GM23338 (cell line): Measurements from ENCODE around the gene ZNF527. TPM values are rescaled to one million over a fixed set of nuclear protein-coding genes. Genes with fewer than 3 reads are reported as not detected.
"Not testable (repeated sequence)": the region's sequence is repeated elsewhere in the genome, so short reads cannot be mapped to it uniquely, and the experiment has no call there.

Experiments
- ATAC-seq: fragments of 200-7000 bp; cut with Tn5 transposase; 3 replicates; pipeline ENCODE4 v1.9.1; 2020
- DNase-seq: peaks from one replicate; pipeline ENCODE4 v3.0.0-alpha.2; 2015; ENCODE audit warnings: low spot score
- H2AFZ ChIP-seq: fragments of 200-600 bp; sonication (generic); 2 replicates; pipeline ENCODE4 v1.8.0; 2016; ENCODE audit warnings: antibody characterized with exemption, mild to moderate bottlenecking, moderate library complexity
- H3F3A ChIP-seq: fragments of 200-600 bp; sonication (generic); replicated peaks from 2 replicates; pipeline ENCODE4 v1.8.0; 2017; ENCODE audit warnings: antibody characterized with exemption, mixed run types, low read depth
- H3K27ac ChIP-seq: fragments of 200-600 bp; sonication (generic); 2 replicates; pipeline ENCODE4 v1.6.1; 2016; ENCODE audit warnings: low read depth
- H3K27me3 ChIP-seq: fragments of 200-600 bp; sonication (generic); 2 replicates; pipeline ENCODE4 v1.8.0; 2016; ENCODE audit warnings: mild to moderate bottlenecking, mixed run types, moderate library complexity; ENCODE audit not compliant: insufficient read depth
- H3K36me3 ChIP-seq: fragments of 200-600 bp; sonication (generic); 2 replicates; pipeline ENCODE4 v1.8.0; 2016; ENCODE audit warnings: mild to moderate bottlenecking; ENCODE audit not compliant: insufficient read depth
- H3K4me1 ChIP-seq: fragments of 200-600 bp; sonication (generic); 2 replicates; pipeline ENCODE4 v1.8.0; 2016; ENCODE audit warnings: mild to moderate bottlenecking, moderate library complexity; ENCODE audit not compliant: insufficient read depth
- H3K4me2 ChIP-seq: fragments of 200-600 bp; sonication (generic); 2 replicates; pipeline ENCODE4 v1.7.1; 2017; ENCODE audit warnings: mixed run types
- H3K4me3 ChIP-seq: fragments of 200-600 bp; sonication (generic); 2 replicates; pipeline ENCODE4 v1.6.1; 2016; ENCODE audit warnings: mixed run types
- H3K79me2 ChIP-seq: fragments of 200-600 bp; sonication (generic); replicated peaks from 2 replicates; pipeline ENCODE4 v1.8.0; 2017; ENCODE audit warnings: mild to moderate bottlenecking; ENCODE audit not compliant: insufficient read depth
- H3K9me2 ChIP-seq: fragments of 200-600 bp; sonication (generic); 2 replicates; pipeline ENCODE4 v1.8.0; 2017; ENCODE audit not compliant: insufficient read depth
- H4K20me1 ChIP-seq: fragments of 200-600 bp; sonication (generic); replicated peaks from 2 replicates; pipeline ENCODE4 v1.8.0; 2017; ENCODE audit warnings: mild to moderate bottlenecking; ENCODE audit not compliant: insufficient read depth
- H3K27ac Mint-ChIP-seq: 2 replicates; pipeline ENCODE4 v1.8.0; 2020; ENCODE audit warnings: inconsistent platforms, mild to moderate bottlenecking, moderate library complexity, mixed read lengths
- H3K27me3 Mint-ChIP-seq: 3 replicates; pipeline ENCODE4 v1.8.0; 2022; ENCODE audit warnings: low read depth, mild to moderate bottlenecking, moderate library complexity, mixed read lengths, inconsistent platforms; ENCODE audit not compliant: insufficient read depth, poor library complexity
- H3K36me3 Mint-ChIP-seq: 3 replicates; pipeline ENCODE4 v1.8.0; 2021; ENCODE audit warnings: low read depth, mild to moderate bottlenecking, inconsistent platforms, moderate library complexity, mixed read lengths
- H3K4me1 Mint-ChIP-seq: 3 replicates; pipeline ENCODE4 v1.8.0; 2020; ENCODE audit warnings: mild to moderate bottlenecking, inconsistent platforms, mixed read lengths
- H3K4me3 Mint-ChIP-seq: 3 replicates; pipeline ENCODE4 v1.8.0; 2021; ENCODE audit warnings: moderate library complexity, mild to moderate bottlenecking, inconsistent platforms, mixed read lengths
- H3K9me3 Mint-ChIP-seq: 3 replicates; pipeline ENCODE4 v1.8.0; 2020; ENCODE audit warnings: moderate library complexity, mild to moderate bottlenecking, inconsistent platforms, mixed read lengths
- CREB1 ChIP-seq: fragments of 250-450 bp; sonication (Bioruptor Pico); IDR thresholded peaks from 2 replicates; pipeline ENCODE4 v1.5.0; 2020; ENCODE audit warnings: low read depth, mild to moderate bottlenecking, moderate library complexity
- ETS1 ChIP-seq: IDR thresholded peaks from 2 replicates; pipeline ENCODE4 v1.6.1; 2016; ENCODE audit warnings: antibody characterized with exemption
- EZH2 ChIP-seq: fragments of 200-600 bp; sonication (generic); IDR thresholded peaks from one replicate; pipeline ENCODE4 v1.8.0; 2017; ENCODE audit warnings: antibody characterized with exemption, mild to moderate bottlenecking, low read depth; ENCODE audit not compliant: unreplicated experiment
- EZH2phosphoT487 ChIP-seq: fragments of 200-600 bp; sonication (generic); IDR thresholded peaks from one replicate; pipeline ENCODE4 v1.8.1; 2018; ENCODE audit warnings: antibody characterized with exemption; ENCODE audit not compliant: unreplicated experiment
- JUNB ChIP-seq: IDR thresholded peaks from one replicate; pipeline ENCODE4 v1.6.1; 2016; ENCODE audit warnings: antibody characterized with exemption; ENCODE audit not compliant: unreplicated experiment
- NANOG ChIP-seq: IDR thresholded peaks from 2 replicates; pipeline ENCODE4 v1.6.1; 2016; ENCODE audit warnings: antibody characterized with exemption, borderline replicate concordance
- STAT1 ChIP-seq: IDR thresholded peaks from one replicate; pipeline ENCODE4 v1.6.1; 2016; ENCODE audit warnings: antibody characterized with exemption; ENCODE audit not compliant: unreplicated experiment
- ZNF331 ChIP-seq: fragments of 250-450 bp; sonication (Bioruptor Pico); IDR thresholded peaks from 2 replicates; pipeline ENCODE4 v1.5.0; 2020; ENCODE audit warnings: low read depth, mild to moderate bottlenecking, moderate library complexity
- ZNF462 ChIP-seq: fragments of 250-450 bp; sonication (Bioruptor Pico); IDR thresholded peaks from 2 replicates; pipeline ENCODE4 v1.5.0; 2020; ENCODE audit warnings: mild to moderate bottlenecking, moderate library complexity
- polyA plus RNA-seq: library from polyadenylated mRNA; unstranded; fragments of >200 nt; fragmentation: Nextera tagmentation; extraction: Ambion mirVana; gene quantifications from 2 replicates; pipeline ENCODE4 v1.2.1, GENCODE V29; 2016
- total RNA-seq: library from RNA; depleted of rRNA; stranded (reverse); fragments of >200 nt; shearing (Covaris generic); gene quantifications from 2 replicates; pipeline ENCODE4 v1.2.3, GENCODE V29; 2014
- TF ChIP-seq, protein P1 (sequence below), 2 experiments: fragments of 200-600 bp in 1 of 2; sonication (generic) in 1 of 2; conservative IDR thresholded peaks; 2 replicates each; pipeline versions ENCODE4 v1.5.1 to v1.6.1; 2016 to 2017; ENCODE audit warnings: antibody characterized with exemption in 2 of 2, low read depth in 2 of 2, mild to moderate bottlenecking in 2 of 2, moderate library complexity in 1 of 2

The ZNF527 gene
- total and polyA plus RNA-seq, 2 experiments from 2014 or later = 0.97 to 7.9 TPM

DNA sequence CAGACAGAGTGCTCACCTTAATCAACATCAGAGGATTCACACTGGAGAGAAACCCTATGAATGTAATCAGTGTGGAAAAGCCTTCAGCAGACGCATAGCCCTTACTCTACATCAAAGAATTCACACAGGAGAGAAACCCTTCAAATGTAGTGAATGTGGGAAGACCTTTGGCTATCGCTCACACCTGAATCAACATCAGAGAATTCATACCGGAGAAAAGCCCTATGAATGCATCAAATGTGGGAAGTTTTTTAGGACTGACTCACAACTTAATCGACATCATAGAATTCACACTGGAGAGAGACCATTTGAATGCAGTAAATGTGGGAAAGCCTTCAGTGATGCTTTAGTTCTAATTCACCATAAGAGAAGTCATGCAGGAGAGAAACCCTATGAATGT is 18.3 kb downstream of the ZNF527 start:
- no peak for DNase-seq
- TF ChIP-seq STAT1 = no peak
- TF ChIP-seq, protein P1, sequence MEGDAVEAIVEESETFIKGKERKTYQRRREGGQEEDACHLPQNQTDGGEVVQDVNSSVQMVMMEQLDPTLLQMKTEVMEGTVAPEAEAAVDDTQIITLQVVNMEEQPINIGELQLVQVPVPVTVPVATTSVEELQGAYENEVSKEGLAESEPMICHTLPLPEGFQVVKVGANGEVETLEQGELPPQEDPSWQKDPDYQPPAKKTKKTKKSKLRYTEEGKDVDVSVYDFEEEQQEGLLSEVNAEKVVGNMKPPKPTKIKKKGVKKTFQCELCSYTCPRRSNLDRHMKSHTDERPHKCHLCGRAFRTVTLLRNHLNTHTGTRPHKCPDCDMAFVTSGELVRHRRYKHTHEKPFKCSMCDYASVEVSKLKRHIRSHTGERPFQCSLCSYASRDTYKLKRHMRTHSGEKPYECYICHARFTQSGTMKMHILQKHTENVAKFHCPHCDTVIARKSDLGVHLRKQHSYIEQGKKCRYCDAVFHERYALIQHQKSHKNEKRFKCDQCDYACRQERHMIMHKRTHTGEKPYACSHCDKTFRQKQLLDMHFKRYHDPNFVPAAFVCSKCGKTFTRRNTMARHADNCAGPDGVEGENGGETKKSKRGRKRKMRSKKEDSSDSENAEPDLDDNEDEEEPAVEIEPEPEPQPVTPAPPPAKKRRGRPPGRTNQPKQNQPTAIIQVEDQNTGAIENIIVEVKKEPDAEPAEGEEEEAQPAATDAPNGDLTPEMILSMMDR (conservative IDR thresholded peaks at IDR 0.05; ENCODE audit: low read depth in 2 of 2) = no peak
- TF ChIP-seq EZH2 = no peak
- TF ChIP-seq EZH2phosphoT487 = no peak
- TF ChIP-seq ETS1 = no peak
- TF ChIP-seq NANOG = no peak
- no peak for TF ChIP-seq JUNB
- no peak for TF ChIP-seq ZNF462 (CRISPR knock-in tag)
- no peak for TF ChIP-seq CREB1 (CRISPR knock-in tag)
- no peak for TF ChIP-seq ZNF331 (CRISPR knock-in tag)
- H3K9me3 Mint-ChIP-seq = peaks cover 92% of the 10 kb centered on the region
- H3K4me3 Mint-ChIP-seq = no peak overlapping the region
- Histone ChIP-seq H3K27ac (no peak overlapping the region), H3K79me2 (no peaks in the 10 kb centered on the region), H3K4me3 (no peak overlapping the region), H3K36me3 (peaks cover 43% of the 10 kb centered on the region), H3F3A (no peaks in the 10 kb centered on the region), H2AFZ (no peak overlapping the region), H4K20me1 (no peaks in the 10 kb centered on the region), H3K27me3 (no peaks in the 10 kb centered on the region), H3K4me1 (no peaks in the 10 kb centered on the region), H3K4me2 (no peak overlapping the region), H3K9me2 (no peaks in the 10 kb centered on the region)
- no peaks in the 10 kb centered on the region for H3K27me3 Mint-ChIP-seq
- ATAC-seq = no peak
- peaks cover 77% of the 10 kb centered on the region for H3K36me3 Mint-ChIP-seq
- H3K27ac Mint-ChIP-seq = no peak overlapping the region
- no peaks in the 10 kb centered on the region for H3K4me1 Mint-ChIP-seq

DNA sequence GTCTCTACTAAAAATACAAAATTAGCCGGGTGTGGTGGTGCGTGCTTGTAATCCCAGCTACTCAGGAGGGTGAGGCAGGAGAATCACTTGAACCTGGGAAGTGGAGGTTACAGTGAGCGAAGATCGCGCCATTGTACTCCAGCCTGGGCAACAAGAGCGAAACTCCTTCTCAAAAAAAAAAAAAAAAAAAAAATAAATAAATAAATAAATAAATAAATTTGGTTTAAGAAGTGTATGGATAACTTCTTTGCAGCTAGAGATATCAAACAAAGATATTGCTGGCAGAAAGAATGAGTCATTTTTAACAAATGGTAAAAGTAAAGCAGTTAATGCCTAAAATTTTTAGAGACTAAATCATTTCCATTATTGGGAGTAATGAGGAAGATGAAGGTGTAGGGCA is 20.5 kb downstream of the ZNF527 start:
- ATAC-seq, H3K27ac ChIP-seq, DNase-seq, H2AFZ ChIP-seq, H4K20me1 ChIP-seq, H3K27me3 ChIP-seq, H3K27me3 Mint-ChIP-seq, H3F3A ChIP-seq, H3K4me1 ChIP-seq, H3K4me2 ChIP-seq, H3K9me2 ChIP-seq, H3K4me3 ChIP-seq, H3K4me3 Mint-ChIP-seq, H3K27ac Mint-ChIP-seq, H3K4me1 Mint-ChIP-seq, H3K79me2 ChIP-seq: not testable (repeated sequence)
- Mint-ChIP-seq H3K36me3 (peaks cover 64% of the 10 kb centered on the region), H3K9me3 (peaks cover 87% of the 10 kb centered on the region)
- peaks cover 33% of the 10 kb centered on the region for H3K36me3 ChIP-seq
